Measurements from ENCODE around the gene TMEM14A.

TMEM14A gene

DNA sequence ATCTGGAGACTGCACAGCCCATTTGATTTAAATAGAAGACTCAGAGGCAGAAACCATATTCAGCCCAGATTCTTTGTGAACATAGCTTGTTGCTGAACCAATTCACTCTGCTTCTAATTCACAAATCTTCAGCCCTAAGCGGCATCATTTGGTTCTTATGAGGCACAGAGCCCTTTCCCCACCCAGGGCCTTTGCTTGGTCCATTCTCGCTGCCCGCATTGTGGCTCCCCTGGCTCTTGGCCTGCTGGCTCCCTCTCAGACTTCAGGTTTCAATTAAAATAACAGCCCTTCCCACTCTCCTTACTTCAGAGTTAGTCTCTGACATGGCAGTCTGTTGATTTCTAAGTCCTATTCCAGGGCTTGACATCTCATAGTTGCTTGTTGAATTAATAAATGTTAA, 9.4 kb upstream of the TMEM14A start:
- H3K79me1 ChIP-seq (ENCODE audit: low read length) = peaks cover 4% of the 10 kb centered on the region
- no peak overlapping the region for H3K4me3 ChIP-seq (ENCODE audit: low read depth, low read length)
- no peaks in the 10 kb centered on the region for H3K36me3 ChIP-seq (ENCODE audit: control insufficient read depth in 1 of 2, insufficient read depth in 2 of 2, low read length in 2 of 2)
- no peak overlapping the region for H3K4ac ChIP-seq (ENCODE audit: low read depth, low read length)
- H2AFZ ChIP-seq (ENCODE audit: insufficient read depth, low read length, poor library complexity) = no peak overlapping the region
- H4K8ac ChIP-seq (ENCODE audit: low read depth, low read length) = no peak overlapping the region
- no peak overlapping the region for H3K23ac ChIP-seq (ENCODE audit: low read length)
- H3K18ac ChIP-seq (ENCODE audit: low read length) = no peak overlapping the region
- no CpG with 5 or more reads among the region's 3 CpGs for WGBS (ENCODE audit: extremely low coverage, insufficient coverage, insufficient read length)
- no peak overlapping the region for H2AK5ac ChIP-seq (ENCODE audit: low read length)
- H2BK5ac ChIP-seq (ENCODE audit: low read depth, low read length, poor library complexity) = no peak overlapping the region
- H3K9me3 ChIP-seq (ENCODE audit: insufficient read depth, low read depth, low read length) = peaks cover 3% of the 10 kb centered on the region
- H2BK120ac ChIP-seq (ENCODE audit: insufficient read depth, low read length, poor library complexity) = no peak overlapping the region
- H2BK12ac ChIP-seq (ENCODE audit: low read length) = no peak overlapping the region
- no peak overlapping the region for H3K9ac ChIP-seq (ENCODE audit: low read length)
- no peak overlapping the region for H3K4me2 ChIP-seq (ENCODE audit: low read length)
- no peak overlapping the region for H3K27ac ChIP-seq (ENCODE audit: low read depth, low read length)
- H4K12ac ChIP-seq (ENCODE audit: low read depth, low read length) = no peak overlapping the region
- H3K4me1 ChIP-seq (ENCODE audit: control insufficient read depth in 1 of 2, insufficient read depth in 2 of 2, low read length in 2 of 2) = peaks cover 7 to 12% of the 10 kb centered on the region in 2 experiments
- no peak overlapping the region for H4K91ac ChIP-seq (ENCODE audit: low read depth, low read length)
- H3K79me2 ChIP-seq (ENCODE audit: control insufficient read depth, insufficient read depth, low read length, poor library complexity) = no peaks in the 10 kb centered on the region
- DNase-seq = no peak
- H3K14ac ChIP-seq (ENCODE audit: low read length) = no peak overlapping the region
- H3K27me3 ChIP-seq (ENCODE audit: insufficient read depth, low read length) = no peaks in the 10 kb centered on the region

DNA sequence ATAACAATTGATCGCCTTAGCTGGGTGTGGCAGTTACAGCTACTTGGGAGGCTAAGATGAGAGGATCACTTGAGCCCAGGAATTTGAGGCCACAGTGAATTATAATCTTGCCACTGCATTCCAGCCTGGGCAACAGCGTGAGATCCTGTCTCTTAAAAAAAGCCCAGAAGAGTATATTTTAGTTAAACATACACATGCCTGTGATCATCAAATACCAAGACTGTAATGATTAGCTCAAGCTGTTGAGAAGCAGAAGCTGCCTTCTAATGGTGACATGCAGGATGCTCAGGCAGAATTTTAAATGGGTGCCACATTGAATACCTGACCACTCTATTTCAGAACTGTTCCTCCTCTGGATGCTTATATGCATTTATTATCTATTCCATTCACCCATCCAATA, 8.9 kb upstream of the TMEM14A start:
- Histone ChIP-seq H3K9me3 (ENCODE audit: insufficient read depth, low read depth, low read length) (peaks cover 3% of the 10 kb centered on the region), H3K23ac (ENCODE audit: low read length) (no peak overlapping the region), H3K18ac (ENCODE audit: low read length) (no peak overlapping the region), H3K4me1 (ENCODE audit: control insufficient read depth in 1 of 2, insufficient read depth in 2 of 2, low read length in 2 of 2) (peaks cover 7 to 12% of the 10 kb centered on the region in 2 experiments), H3K36me3 (ENCODE audit: control insufficient read depth in 1 of 2, insufficient read depth in 2 of 2, low read length in 2 of 2) (peaks cover 0 to 1% of the 10 kb centered on the region in 2 experiments), H3K4me2 (ENCODE audit: low read length) (no peak overlapping the region), H2AFZ (ENCODE audit: insufficient read depth, low read length, poor library complexity) (no peak overlapping the region), H3K27me3 (ENCODE audit: insufficient read depth, low read length) (no peaks in the 10 kb centered on the region), H3K9ac (ENCODE audit: low read length) (no peak overlapping the region), H3K27ac (ENCODE audit: low read depth, low read length) (no peak overlapping the region), H3K14ac (ENCODE audit: low read length) (no peak overlapping the region), H3K79me1 (ENCODE audit: low read length) (peaks cover 4% of the 10 kb centered on the region), H4K12ac (ENCODE audit: low read depth, low read length) (no peak overlapping the region), H3K4me3 (ENCODE audit: low read depth, low read length) (no peak overlapping the region), H2AK5ac (ENCODE audit: low read length) (no peak overlapping the region), H2BK12ac (ENCODE audit: low read length) (no peak overlapping the region), H4K8ac (ENCODE audit: low read depth, low read length) (no peak overlapping the region), H2BK120ac (ENCODE audit: insufficient read depth, low read length, poor library complexity) (no peak overlapping the region), H3K4ac (ENCODE audit: low read depth, low read length) (no peak overlapping the region), H2BK5ac (ENCODE audit: low read depth, low read length, poor library complexity) (no peak overlapping the region), H4K91ac (ENCODE audit: low read depth, low read length) (no peak overlapping the region), H3K79me2 (ENCODE audit: control insufficient read depth, insufficient read depth, low read length, poor library complexity) (no peaks in the 10 kb centered on the region)
- no peak for DNase-seq
- no CpG with 5 or more reads among the region's 2 CpGs for WGBS (ENCODE audit: extremely low coverage, insufficient coverage, insufficient read length)

DNA sequence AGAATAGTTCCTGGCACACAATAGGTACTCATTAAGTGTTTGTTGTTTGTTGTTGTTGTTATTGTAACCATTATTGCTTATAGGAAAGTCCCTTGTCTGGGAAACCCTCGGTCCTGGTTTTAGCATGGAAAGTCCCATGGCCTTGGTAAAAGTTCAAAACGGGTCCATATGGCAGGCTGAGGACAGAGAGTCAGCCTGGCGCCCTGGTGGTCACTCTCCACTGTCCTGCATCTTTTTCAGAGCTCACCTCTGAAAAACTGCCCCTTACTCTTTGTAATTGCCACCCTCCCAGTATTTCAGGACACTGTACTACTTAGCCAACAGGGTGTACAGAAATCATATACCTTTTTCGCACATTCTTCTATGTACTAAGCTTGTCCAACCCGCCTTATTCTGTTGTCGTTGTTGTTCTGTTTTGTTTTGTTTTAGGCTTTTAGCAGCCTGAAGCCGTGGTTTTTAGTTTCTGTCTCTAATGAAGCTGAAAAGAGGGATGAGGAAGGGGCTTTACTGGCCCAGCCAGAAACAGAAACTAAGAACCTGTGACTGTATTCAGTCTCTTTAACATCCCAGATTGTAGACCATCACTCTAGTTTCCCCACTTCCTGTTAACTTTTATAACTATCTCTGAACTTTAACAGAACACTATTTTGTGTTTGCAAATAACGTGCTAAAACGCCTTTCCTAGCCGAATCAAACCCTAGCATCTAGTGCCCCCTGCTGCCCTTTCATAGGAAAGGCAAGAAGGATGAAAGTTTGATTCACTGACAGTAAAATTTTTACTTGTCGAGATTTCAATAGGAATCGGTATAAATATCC, 7.6 kb upstream of the TMEM14A start:
- no peak overlapping the region for H3K27ac ChIP-seq (ENCODE audit: low read depth, low read length)
- no peak overlapping the region for H2AFZ ChIP-seq (ENCODE audit: insufficient read depth, low read length, poor library complexity)
- no peak overlapping the region for H2AK5ac ChIP-seq (ENCODE audit: low read length)
- H2BK120ac ChIP-seq (ENCODE audit: insufficient read depth, low read length, poor library complexity) = no peak overlapping the region
- no peak overlapping the region for H3K23ac ChIP-seq (ENCODE audit: low read length)
- H3K4me3 ChIP-seq (ENCODE audit: low read depth, low read length) = no peak overlapping the region
- H3K9ac ChIP-seq (ENCODE audit: low read length) = no peak overlapping the region
- H3K4me1 ChIP-seq (ENCODE audit: control insufficient read depth in 1 of 2, insufficient read depth in 2 of 2, low read length in 2 of 2) = peaks cover 7 to 12% of the 10 kb centered on the region in 2 experiments
- no CpG with 5 or more reads among the region's 12 CpGs for WGBS (ENCODE audit: extremely low coverage, insufficient coverage, insufficient read length)
- H3K79me2 ChIP-seq (ENCODE audit: control insufficient read depth, insufficient read depth, low read length, poor library complexity) = no peaks in the 10 kb centered on the region
- no peak overlapping the region for H3K14ac ChIP-seq (ENCODE audit: low read length)
- no peaks in the 10 kb centered on the region for H3K27me3 ChIP-seq (ENCODE audit: insufficient read depth, low read length)
- H2BK12ac ChIP-seq (ENCODE audit: low read length) = no peak overlapping the region
- peaks cover 0 to 1% of the 10 kb centered on the region in 2 experiments for H3K36me3 ChIP-seq (ENCODE audit: control insufficient read depth in 1 of 2, insufficient read depth in 2 of 2, low read length in 2 of 2)
- peak; percentile 35 to 83 for DNase-seq
- no peak overlapping the region for H4K12ac ChIP-seq (ENCODE audit: low read depth, low read length)
- no peak overlapping the region for H4K91ac ChIP-seq (ENCODE audit: low read depth, low read length)
- H3K79me1 ChIP-seq (ENCODE audit: low read length) = peaks cover 4% of the 10 kb centered on the region
- no peak overlapping the region for H4K8ac ChIP-seq (ENCODE audit: low read depth, low read length)
- H3K18ac ChIP-seq (ENCODE audit: low read length) = no peak overlapping the region
- H3K9me3 ChIP-seq (ENCODE audit: insufficient read depth, low read depth, low read length) = no peaks in the 10 kb centered on the region
- no peak overlapping the region for H3K4ac ChIP-seq (ENCODE audit: low read depth, low read length)
- no peak overlapping the region for H2BK5ac ChIP-seq (ENCODE audit: low read depth, low read length, poor library complexity)
- H3K4me2 ChIP-seq (ENCODE audit: low read length) = no peak overlapping the region

DNA sequence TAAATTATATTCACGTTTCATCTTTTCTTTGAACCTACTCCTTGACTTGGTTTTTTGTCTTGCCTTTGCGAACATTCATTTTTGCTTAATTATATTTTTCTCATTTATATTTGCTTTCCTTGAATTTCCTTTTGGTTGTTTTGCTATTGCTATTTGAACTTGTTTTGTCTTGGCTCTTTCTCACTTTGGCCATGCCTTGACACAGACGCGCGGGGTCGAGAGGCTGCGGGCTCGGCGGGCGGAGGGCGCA, 7.1 kb upstream of the TMEM14A start:
- peaks cover 0 to 1% of the 10 kb centered on the region in 2 experiments for H3K36me3 ChIP-seq (ENCODE audit: control insufficient read depth in 1 of 2, insufficient read depth in 2 of 2, low read length in 2 of 2)
- no peak overlapping the region for H2BK12ac ChIP-seq (ENCODE audit: low read length)
- H4K8ac ChIP-seq (ENCODE audit: low read depth, low read length) = peak overlapping the region; percentile 89
- no peak overlapping the region for H3K14ac ChIP-seq (ENCODE audit: low read length)
- no peak for DNase-seq
- peak overlapping the region; percentile 72 for H2AFZ ChIP-seq (ENCODE audit: insufficient read depth, low read length, poor library complexity)
- peaks cover 7 to 12% of the 10 kb centered on the region in 2 experiments for H3K4me1 ChIP-seq (ENCODE audit: control insufficient read depth in 1 of 2, insufficient read depth in 2 of 2, low read length in 2 of 2)
- no peak overlapping the region for H3K23ac ChIP-seq (ENCODE audit: low read length)
- H2AK5ac ChIP-seq (ENCODE audit: low read length) = no peak overlapping the region
- peak overlapping the region; percentile 75 for H3K4me3 ChIP-seq (ENCODE audit: low read depth, low read length)
- H3K9ac ChIP-seq (ENCODE audit: low read length) = no peak overlapping the region
- no CpG with 5 or more reads among the region's 11 CpGs for WGBS (ENCODE audit: extremely low coverage, insufficient coverage, insufficient read length)
- no peak overlapping the region for H3K18ac ChIP-seq (ENCODE audit: low read length)
- peak overlapping the region; percentile 94 for H3K4me2 ChIP-seq (ENCODE audit: low read length)
- no peak overlapping the region for H4K12ac ChIP-seq (ENCODE audit: low read depth, low read length)
- H4K91ac ChIP-seq (ENCODE audit: low read depth, low read length) = no peak overlapping the region
- no peaks in the 10 kb centered on the region for H3K27me3 ChIP-seq (ENCODE audit: insufficient read depth, low read length)
- H3K4ac ChIP-seq (ENCODE audit: low read depth, low read length) = no peak overlapping the region
- no peak overlapping the region for H3K27ac ChIP-seq (ENCODE audit: low read depth, low read length)
- peaks cover 4% of the 10 kb centered on the region for H3K79me1 ChIP-seq (ENCODE audit: low read length)
- H2BK120ac ChIP-seq (ENCODE audit: insufficient read depth, low read length, poor library complexity) = no peak overlapping the region
- H2BK5ac ChIP-seq (ENCODE audit: low read depth, low read length, poor library complexity) = no peak overlapping the region
- H3K79me2 ChIP-seq (ENCODE audit: control insufficient read depth, insufficient read depth, low read length, poor library complexity) = no peaks in the 10 kb centered on the region
- no peaks in the 10 kb centered on the region for H3K9me3 ChIP-seq (ENCODE audit: insufficient read depth, low read depth, low read length)
